Adrenal gland (tissue), 12 donors: Measurements from ENCODE around the gene CSTA. TPM values are rescaled to one million over a fixed set of nuclear protein-coding genes. Genes with fewer than 3 reads are reported as not detected.

ENCODE experiments used
- DNase-seq, 7 donors: peaks; one replicate each; pipeline ENCODE4 v3.0.0-alpha.2; 2019 to 2020
- H3K27ac ChIP-seq, 5 donors: fragments of 200-600 bp; sonication (generic) in 4 of 5; 1 replicate in 3 of 5; 2 replicates in 2 of 5; pipeline versions ENCODE4 v1.5.1 to v1.8.0; 2016 to 2020; ENCODE audit warnings: mild to moderate bottlenecking in 1 of 5
- H3K27me3 ChIP-seq: fragments of 200-600 bp; 2 replicates; pipeline ENCODE4 v1.8.0; 2021
- H3K36me3 ChIP-seq, 2 donors: fragments of 200-600 bp; replicated peaks in 1 of 2; 1 replicate in 1 of 2; 2 replicates in 1 of 2; pipeline versions ENCODE4 v1.5.1 to v1.8.0; 2018 to 2022
- H3K4me1 ChIP-seq, 2 donors: fragments of 200-600 bp; replicated peaks in 1 of 2; 1 replicate in 1 of 2; 2 replicates in 1 of 2; pipeline versions ENCODE4 v1.5.1 to v1.8.0; 2018 to 2021
- H3K4me3 ChIP-seq, 4 donors: fragments of 200-600 bp; sonication (generic) in 3 of 4; one replicate each; pipeline ENCODE4 v1.5.1; 2016 to 2018
- H3K9me3 ChIP-seq, 3 donors: fragments of 200-600 bp; sonication (generic) in 1 of 3; replicated peaks in 1 of 3; 1 replicate in 2 of 3; 2 replicates in 1 of 3; pipeline versions ENCODE4 v1.5.1 to v1.8.0; 2016 to 2021
- CTCF ChIP-seq, 6 experiments: fragments of 450-650 bp in 4 of 6; fragments of 200-600 bp in 2 of 6; sonication (generic) in 1 of 6; IDR thresholded peaks; 1 replicate in 5 of 6; 2 replicates in 1 of 6; pipeline versions ENCODE4 v1.5.1 to v1.8.0; 2016 to 2021; ENCODE audit warnings: antibody characterized with exemption in 6 of 6, mild to moderate bottlenecking in 2 of 6, moderate library complexity in 1 of 6
- POLR2A ChIP-seq, 2 donors: fragments of 450-650 bp; IDR thresholded peaks; one replicate each; pipeline ENCODE4 v1.6.1; 2017; ENCODE audit warnings: antibody characterized with exemption in 2 of 2, mild to moderate bottlenecking in 2 of 2, moderate library complexity in 1 of 2
- WGBS, 4 donors: extraction: QIAGEN DNeasy Blood & Tissue Kit in 2 of 4; methylation state at CpG; one replicate each; pipeline versions ENCODE4 v1.1.5 to v1.1.7; 2013 to 2017; 5-methylcytosine and 5-hydroxymethylcytosine counted together
- intact Hi-C, 2 donors: fragments of 100-400 bp; cut with DNase I; formaldehyde crosslinking; loops; one replicate each; pipeline versions ENCODE4 v1.14.1 to v1.15.0; 2022 to 2023
- polyA plus RNA-seq, 3 donors: library from polyadenylated mRNA; stranded (reverse); fragments of 200-250 nt in 2 of 3; fragments of 350-450 nt in 1 of 3; fragmentation: Illumina TruSeq in 1 of 3; extraction: RNeasy Lipid Tissue Mini Kit (QIAGEN cat#74804) in 1 of 3; gene quantifications; one replicate each; pipeline ENCODE4 v1.2.3, GENCODE V29; 2013 to 2014
- total RNA-seq, 9 donors: library from RNA; depleted of rRNA in 4 of 9; stranded (reverse); fragments of >200 nt in 4 of 9; fragments of 120-200 nt in 1 of 9; fragmentation: NEBNext Ultra II Directional in 1 of 9; extraction: Animal tissue kit (Norgen Biotek cat#: 25700) in 1 of 9; gene quantifications; one replicate each; pipeline versions ENCODE4 v1.1.0 to v1.2.4, GENCODE V29; 2013 to 2023
- donor health status: healthy with polysubstance abuse.
- donor health status: Bipolar disorder and iron deficiency.
- donor health status: DM: yes; HTN: yes; CAD: no.
- donor health status: DM: no; HTN: no; CAD: no.
- donor health status: DM: no; HTN: no; CAD: no.
- donor health status: DM: yes; HTN: yes; CAD: no.

Gene CSTA
- total and polyA plus RNA-seq, 12 donors, result 1.1 to 15.7 (median 4.4) TPM; not detected in 1

DNA sequence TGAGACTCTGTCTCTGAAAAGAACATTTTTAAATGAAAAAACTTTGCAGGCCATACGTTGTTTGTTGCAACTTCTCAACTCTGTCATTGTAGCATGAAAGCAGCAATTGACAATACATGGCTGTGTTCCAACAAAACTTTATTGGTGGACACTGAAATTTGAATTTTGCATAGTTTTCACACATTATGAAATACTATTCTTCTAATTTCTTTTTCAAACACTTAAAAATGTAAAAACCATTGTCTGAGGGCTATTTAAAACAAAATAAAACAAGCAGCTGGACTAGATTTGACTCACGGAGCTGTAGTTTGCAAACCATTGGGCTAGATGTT, 18.5 kb upstream of the CSTA start:
- Histone ChIP-seq H3K27ac (no peak overlapping the region), H3K27me3 (no peaks in the 10 kb centered on the region), H3K4me3 (no peak overlapping the region), H3K36me3 (no peaks in the 10 kb centered on the region), H3K9me3 (no peaks in the 10 kb centered on the region), H3K4me1 (no peaks in the 10 kb centered on the region)
- no peak for DNase-seq
- TF ChIP-seq POLR2A (IDR thresholded peaks at IDR 0.05) (no peak), CTCF (IDR thresholded peaks at IDR 0.05) (no peak)
- intact Hi-C loops, result no loop called here
- 59 to 64% (median 62%) methylated on average over 2 of the region's 2 CpGs for WGBS, 4 donors

DNA sequence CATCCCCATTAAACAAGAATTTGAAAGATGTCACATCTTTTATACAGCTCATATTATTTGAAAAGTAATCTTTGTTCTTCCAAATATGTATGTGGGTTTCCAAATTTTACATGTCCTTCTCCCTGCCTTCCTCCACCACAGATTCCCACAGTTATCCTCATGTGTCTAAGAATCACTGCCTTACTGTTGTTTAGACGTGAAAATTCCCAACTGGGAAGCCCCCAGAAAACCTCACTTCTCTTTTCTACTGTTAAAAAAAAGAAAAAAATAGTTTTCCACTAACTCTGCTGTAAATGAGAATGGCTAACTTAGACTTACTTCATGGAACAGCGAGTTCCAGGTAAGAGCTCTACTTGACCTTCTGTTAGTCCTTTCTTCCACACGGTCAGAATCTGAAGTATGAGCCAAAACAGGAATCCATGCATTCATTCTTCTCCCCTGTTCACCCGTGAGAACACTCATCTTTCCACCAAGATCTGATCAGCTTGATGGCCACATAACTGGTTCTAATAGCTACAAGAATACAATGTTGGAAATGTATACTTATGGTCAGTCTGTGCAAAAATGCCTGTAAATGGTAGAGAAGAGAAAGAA, 17.9 kb upstream of the CSTA start:
- Histone ChIP-seq H3K27ac (no peak overlapping the region), H3K9me3 (no peaks in the 10 kb centered on the region)
- TF ChIP-seq POLR2A (IDR thresholded peaks at IDR 0.05), result no peak
- no peak for TF ChIP-seq CTCF (IDR thresholded peaks at IDR 0.05)

DNA sequence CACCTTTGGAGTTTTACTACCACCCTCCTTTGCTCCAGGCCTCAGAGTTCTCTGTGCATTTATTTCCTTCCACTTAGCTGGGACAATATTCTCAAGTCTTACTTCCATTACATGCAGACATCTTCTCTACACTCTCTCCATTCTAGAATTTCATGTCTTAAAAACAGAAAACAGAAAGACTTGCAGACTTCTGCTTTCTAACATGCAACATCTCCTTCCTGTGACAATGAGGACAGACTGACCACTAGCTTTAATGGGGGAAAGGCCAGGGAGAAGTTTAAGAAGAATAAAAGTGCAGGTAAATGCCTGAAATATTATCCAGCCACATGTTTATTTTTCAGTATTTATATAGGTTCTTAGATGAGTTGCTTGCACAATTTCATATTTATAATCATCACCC, 17.1 kb upstream of the CSTA start:
- Histone ChIP-seq H3K27ac (no peak overlapping the region), H3K36me3 (no peaks in the 10 kb centered on the region), H3K4me1 (no peaks in the 10 kb centered on the region), H3K27me3 (no peaks in the 10 kb centered on the region), H3K4me3 (no peak overlapping the region), H3K9me3 (no peaks in the 10 kb centered on the region)
- DNase-seq, result no peak
- TF ChIP-seq CTCF (IDR thresholded peaks at IDR 0.05) (no peak), POLR2A (IDR thresholded peaks at IDR 0.05) (no peak)
- intact Hi-C loops, result no loop called here

More for the DNA sequence above, 17.9 kb upstream of the CSTA start:
- intact Hi-C loops, result no loop called here
- Histone ChIP-seq H3K27me3 (no peaks in the 10 kb centered on the region), H3K4me3 (no peak overlapping the region), H3K4me1 (no peaks in the 10 kb centered on the region), H3K36me3 (no peaks in the 10 kb centered on the region)
- DNase-seq, result no peak
- 73 to 84% (median 81%) methylated on average over 4 of the region's 4 CpGs for WGBS, 4 donors

GRCh38 chr3:122310361-122310760, 14.7 kb upstream of the CSTA start:
- H3K27me3 ChIP-seq, result no peaks in the 10 kb centered on the region
- H3K4me1 ChIP-seq, result no peaks in the 10 kb centered on the region
- TF ChIP-seq POLR2A (IDR thresholded peaks at IDR 0.05) (no peak), CTCF (IDR thresholded peaks at IDR 0.05) (no peak)
- WGBS, 4 donors, result 21 to 33% (median 31%) methylated on average over 1 of the region's 1 CpG
- no peaks in the 10 kb centered on the region for H3K36me3 ChIP-seq
- no peaks in the 10 kb centered on the region for H3K9me3 ChIP-seq
- H3K27ac ChIP-seq, result no peak overlapping the region
- no peak overlapping the region for H3K4me3 ChIP-seq
- no peak for DNase-seq
- intact Hi-C loops, result no loop called here
